ENCODE data around the gene STARD13.

STARD13 gene

GRCh38 chr13:33217256-33217655, 68.3 kb downstream of the STARD13 start:
- DNase-seq: no peak

DNA sequence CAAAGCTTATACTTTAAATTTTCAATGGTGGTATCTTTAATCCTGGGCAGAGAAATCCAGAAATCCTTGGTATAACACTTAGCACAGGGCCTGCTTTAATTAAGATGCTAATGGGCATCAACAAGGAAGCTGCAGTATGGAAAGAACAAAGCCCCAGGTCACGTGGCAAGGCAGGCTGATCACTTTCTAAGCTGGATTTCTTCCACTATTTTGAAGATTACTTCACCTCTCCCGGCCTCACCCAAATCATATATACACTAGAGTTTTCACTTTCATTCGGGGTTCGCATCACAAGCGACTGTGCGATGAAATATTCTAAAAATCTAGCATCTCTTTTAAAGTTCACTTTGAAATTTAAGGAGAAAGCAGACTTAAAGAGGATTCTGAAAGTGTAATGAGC, 71.8 kb downstream of the STARD13 start:
- DNase-seq: no peak

DNA sequence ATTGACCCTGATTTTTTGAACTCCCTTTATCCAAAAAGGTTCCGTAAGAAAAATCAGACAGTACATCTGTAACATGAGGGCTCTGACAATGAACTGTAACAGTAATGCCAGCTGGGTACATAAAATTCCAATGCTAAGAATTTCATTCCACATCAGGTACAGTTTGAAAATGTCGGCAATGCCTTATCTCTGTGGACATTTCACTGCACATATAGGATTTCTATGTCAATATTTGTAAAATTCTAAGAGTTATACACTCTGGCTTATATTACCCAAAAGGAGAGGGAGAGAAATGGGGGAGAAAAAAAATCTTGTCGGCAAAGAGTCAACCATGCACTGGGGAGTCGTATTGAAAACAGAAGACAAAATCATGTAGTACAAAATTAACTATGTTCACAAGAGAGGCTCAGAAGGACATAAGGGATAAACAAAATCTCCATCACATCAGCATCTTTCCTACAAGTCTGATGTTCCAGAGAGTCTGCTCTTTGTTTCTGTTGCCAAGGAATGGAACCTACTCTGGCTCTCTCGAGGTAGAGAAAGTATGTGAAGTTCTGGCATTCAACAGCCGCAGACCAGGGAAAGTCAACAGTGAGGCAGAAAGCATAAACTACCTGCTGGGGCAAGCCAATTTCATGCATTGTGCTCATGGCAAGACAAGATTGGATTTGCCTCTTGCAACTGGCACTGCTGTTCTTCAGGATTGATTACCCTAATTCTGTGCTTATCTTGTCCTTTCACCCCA, 72.4 kb downstream of the STARD13 start:
- no peak for DNase-seq

DNA sequence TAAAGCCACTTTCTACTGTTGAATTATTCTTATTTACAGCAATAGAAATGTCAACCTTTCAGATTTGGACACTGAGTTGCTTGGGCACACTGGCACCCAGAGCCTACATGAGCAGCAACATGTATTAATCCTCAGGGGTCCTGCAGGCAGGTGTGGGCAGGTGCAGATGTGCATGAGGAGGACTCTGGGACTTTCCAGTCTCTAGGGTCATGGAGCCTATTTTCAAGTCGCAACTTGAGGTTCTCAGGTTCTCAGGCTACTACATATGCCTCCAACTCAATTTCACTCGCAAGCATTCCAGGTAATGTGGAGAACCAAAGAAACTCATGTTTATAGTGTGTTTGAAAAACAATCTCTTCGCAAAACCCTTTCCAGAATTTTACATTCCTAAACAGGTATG, 73.2 kb downstream of the STARD13 start:
- no peak for DNase-seq

DNA sequence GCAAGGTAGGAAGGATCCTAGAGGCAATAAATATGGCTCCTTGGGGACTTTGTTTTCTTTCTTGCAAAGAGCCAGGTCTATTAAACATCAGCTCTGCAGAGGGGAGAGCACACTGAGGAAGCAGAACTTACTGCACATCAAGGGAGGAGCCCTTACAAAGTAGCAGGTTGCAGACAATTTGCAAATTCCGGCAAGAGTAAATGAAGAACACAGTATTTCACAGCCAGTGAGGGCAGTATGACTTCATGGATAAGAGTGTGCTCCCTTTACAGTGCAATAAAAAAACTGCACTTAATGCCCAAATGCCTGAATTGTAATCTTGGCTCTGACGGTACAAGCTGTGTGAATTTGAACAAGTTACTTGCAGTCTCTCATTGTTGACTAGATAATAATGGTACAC, 75.5 kb downstream of the STARD13 start:
- no peak for DNase-seq

GRCh38 chr13:33208290-33209220, 77.0 kb downstream of the STARD13 start:
- DNase-seq: no peak

- DNase-seq: no peak
Measured at GRCh38 chr13:33207615-33207961, 78.0 kb downstream of the STARD13 start.

GRCh38 chr13:33206945-33207614, 78.5 kb downstream of the STARD13 start:
- no peak for DNase-seq

- no peak for DNase-seq
Measured at GRCh38 chr13:33206425-33206824, 79.1 kb downstream of the STARD13 start.

DNA sequence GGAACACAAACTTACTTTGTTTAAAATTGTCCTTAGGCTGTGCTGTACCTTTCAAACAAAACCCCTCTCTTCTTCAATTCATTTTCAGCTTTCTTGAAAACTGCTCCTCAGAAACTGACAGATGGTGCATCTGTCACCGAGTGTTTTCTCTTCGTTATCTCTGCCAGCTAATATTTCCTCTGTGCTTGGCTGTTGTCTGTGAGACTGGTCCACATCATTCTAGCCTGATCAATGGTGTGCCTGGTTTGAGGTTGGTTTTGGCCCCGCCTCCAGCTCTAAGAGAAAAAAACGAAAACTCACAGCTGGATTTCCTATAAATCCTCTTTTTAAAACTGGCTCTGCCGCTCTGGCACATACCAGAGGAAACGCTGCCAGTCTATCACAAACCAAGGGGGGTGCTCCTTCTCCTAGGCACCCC, 79.7 kb downstream of the STARD13 start:
- DNase-seq: no peak

GRCh38 chr13:33205224-33205623, 80.3 kb downstream of the STARD13 start:
- DNase-seq: no peak

GRCh38 chr13:33204130-33204927, 81.2 kb downstream of the STARD13 start:
- no peak for DNase-seq

DNA sequence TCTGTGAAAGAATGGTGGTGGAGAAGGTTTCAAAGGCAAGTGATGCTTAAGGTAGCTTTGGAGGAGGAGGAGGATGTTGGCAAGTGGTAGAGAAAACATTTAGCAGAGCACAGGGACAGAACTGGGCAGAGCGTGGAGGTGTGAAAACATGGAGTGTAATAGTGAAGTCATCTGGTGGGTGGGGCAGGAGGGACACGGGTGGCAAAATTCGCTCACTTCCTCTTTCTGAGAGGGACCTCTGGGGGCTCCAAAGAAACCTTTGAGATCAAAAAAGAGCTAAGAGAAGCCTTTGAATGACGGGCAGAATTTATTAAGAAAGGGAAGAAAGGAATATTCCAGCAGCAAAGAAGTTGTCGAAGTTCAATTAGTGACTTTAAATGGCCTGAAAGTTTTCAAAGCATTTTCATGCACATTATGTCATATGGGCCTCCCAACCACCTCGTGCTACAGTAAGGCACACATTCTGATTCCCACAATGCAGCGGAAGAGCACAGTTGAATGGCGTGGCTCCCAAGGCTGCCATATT, 82.8 kb downstream of the STARD13 start:
- no peak for DNase-seq

DNA sequence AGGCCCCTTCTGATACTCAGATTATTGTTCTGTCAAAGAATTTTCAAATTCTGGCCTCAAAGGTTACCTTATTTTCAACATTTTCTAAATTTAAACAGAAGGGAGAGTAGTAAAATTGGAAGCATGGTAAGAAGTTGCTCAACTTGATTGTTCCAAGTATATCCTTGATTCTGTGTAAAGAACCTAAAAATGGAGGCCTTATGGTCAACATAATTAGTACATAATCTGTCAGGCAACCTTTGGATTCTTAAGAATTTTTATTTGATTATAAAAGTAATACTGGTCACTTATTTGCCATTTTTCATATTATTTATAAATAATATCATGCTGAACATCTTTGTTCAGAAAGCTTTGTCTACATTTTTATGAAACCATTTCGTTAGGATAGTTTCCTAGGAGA, 83.9 kb downstream of the STARD13 start:
- no peak for DNase-seq

DNA sequence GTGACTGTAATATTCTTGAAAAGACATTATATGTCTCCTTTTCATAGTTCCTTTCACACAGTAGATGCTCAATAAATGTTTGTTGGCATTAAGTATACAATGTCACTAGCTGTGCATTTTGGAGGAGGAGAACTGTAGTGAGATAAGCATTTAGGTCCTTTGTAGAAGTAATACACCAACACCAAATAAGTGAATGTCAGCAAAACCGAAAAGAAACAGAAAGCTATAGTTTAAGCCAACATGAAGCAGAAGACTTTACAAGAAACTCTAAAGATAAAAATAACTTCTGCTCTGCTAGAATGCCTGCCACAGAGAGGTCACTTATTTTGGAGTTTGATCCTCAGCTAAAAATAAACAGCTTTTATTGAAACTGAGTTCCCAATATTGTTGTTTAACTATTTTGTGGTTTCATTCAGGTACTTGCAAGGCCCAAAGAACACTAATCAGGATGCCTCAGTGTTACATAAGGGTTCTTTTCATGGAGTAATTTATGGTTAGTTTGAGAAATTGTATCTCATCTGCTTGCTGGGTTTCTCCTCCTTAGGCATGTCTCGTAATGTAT, 86.2 kb downstream of the STARD13 start:
- DNase-seq: no peak

DNA sequence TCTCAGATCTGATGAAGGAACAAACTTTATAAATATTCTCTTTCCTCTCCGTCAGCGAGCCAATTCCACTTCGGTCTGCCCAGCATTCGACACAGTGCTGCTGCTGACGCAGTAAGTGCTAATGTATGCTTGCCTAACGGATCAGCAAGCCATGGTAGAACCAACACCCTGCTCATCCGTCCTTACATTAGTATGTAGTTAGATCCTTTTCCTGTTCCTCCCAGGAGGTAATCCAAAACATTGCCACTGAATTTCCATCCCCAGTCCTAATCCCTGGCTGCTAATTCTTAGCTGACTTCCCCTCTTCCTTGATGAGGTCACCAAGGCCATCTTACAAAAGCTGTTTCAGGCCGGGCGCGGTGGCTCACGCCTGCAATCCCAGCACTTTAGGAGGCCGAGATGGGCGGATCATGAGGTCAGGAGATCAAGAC, 88.0 kb downstream of the STARD13 start:
- DNase-seq: no peak

DNA sequence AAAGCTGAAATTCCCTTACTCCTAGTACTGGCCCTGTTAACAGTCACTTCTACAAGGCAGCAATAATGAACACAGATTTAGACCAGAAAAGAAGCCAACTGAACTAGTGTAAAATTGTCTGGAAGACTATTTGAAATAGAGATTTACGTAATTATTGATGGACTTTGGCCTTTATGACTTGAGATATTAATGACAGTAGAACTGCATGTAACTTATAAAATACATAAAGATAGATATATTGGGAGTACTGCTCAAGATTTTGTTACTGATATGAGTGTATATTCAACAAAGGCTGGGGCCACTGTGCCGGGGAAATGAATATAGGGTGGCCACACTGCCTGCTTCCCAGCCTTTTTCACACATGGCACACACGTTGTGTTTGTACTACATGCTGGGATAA, 88.8 kb downstream of the STARD13 start:
- DNase-seq: no peak

GRCh38 chr13:33195693-33196464, 89.7 kb downstream of the STARD13 start:
- DNase-seq: no peak

GRCh38 chr13:33194820-33195692, 90.5 kb downstream of the STARD13 start:
- DNase-seq: no peak

GRCh38 chr13:33193428-33193974, 92.1 kb downstream of the STARD13 start:
- DNase-seq: no peak

Measured in activated CD8-positive, alpha-beta memory T cell treated with anti-CD3 and anti-CD28 coated beads, Interleukin-2, amount 50 U/mL, for 4 hours (primary cell).